Kidney (tissue), 22 donors: Measurements from ENCODE around the gene SERPINB11. TPM values are rescaled to one million over a fixed set of nuclear protein-coding genes. Genes with fewer than 3 reads are reported as not detected.
"Not testable (repeated sequence)": the region's sequence is repeated elsewhere in the genome, so short reads cannot be mapped to it uniquely, and the experiment has no call there.

Experiments used
- DNase-seq, 5 donors: peaks; one replicate each; pipeline ENCODE4 v3.0.0-alpha.2; 2013 to 2020
- FAIRE-seq: peaks from 2 replicates; lab custom pipeline; 2012; peaks lifted over from hg19 to GRCh38; lab: Jason Lieb, UNC
- H3K27ac ChIP-seq, 2 donors: one replicate each; pipeline ENCODE4 v1.7.0; 2013; ENCODE audit warnings: low read depth in 2 of 2, low read length in 2 of 2, inconsistent platforms in 1 of 2
- H3K27me3 ChIP-seq: one replicate; pipeline ENCODE4 v1.7.1; 2013; ENCODE audit warnings: low read length, inconsistent platforms; ENCODE audit not compliant: control insufficient read depth, insufficient read depth
- H3K36me3 ChIP-seq, 3 donors: one replicate each; pipeline versions ENCODE4 v1.7.0 to v1.7.1; 2013; ENCODE audit warnings: low read length in 3 of 3, control low read depth in 1 of 3, inconsistent platforms in 1 of 3; ENCODE audit not compliant: insufficient read depth in 3 of 3, control insufficient read depth in 2 of 3
- H3K4me1 ChIP-seq, 3 donors: one replicate each; pipeline versions ENCODE4 v1.7.0 to v1.7.1; 2013; ENCODE audit warnings: low read length in 3 of 3, inconsistent platforms in 1 of 3, low read depth in 1 of 3; ENCODE audit not compliant: control insufficient read depth in 2 of 3, insufficient read depth in 2 of 3
- H3K4me3 ChIP-seq, 3 donors: one replicate each; pipeline versions ENCODE4 v1.7.0 to v1.8.1; 2013; ENCODE audit warnings: low read length in 3 of 3, control low read depth in 1 of 3, inconsistent platforms in 1 of 3
- H3K9ac ChIP-seq, 3 donors: one replicate each; pipeline versions ENCODE4 v1.7.0 to v1.7.1; 2013; ENCODE audit warnings: low read length in 3 of 3, control low read depth in 1 of 3, inconsistent platforms in 1 of 3
- H3K9me3 ChIP-seq, 3 donors: one replicate each; pipeline versions ENCODE4 v1.7.0 to v1.7.1; 2013; ENCODE audit warnings: low read length in 3 of 3, control low read depth in 1 of 3, inconsistent platforms in 1 of 3; ENCODE audit not compliant: control insufficient read depth in 2 of 3, insufficient read depth in 1 of 3
- CTCF ChIP-seq: IDR thresholded peaks from 3 replicates; pipeline ENCODE4 v1.5.1; 2012; ENCODE audit warnings: mild to moderate bottlenecking, moderate library complexity, borderline replicate concordance; ENCODE audit not compliant: insufficient read depth; ENCODE audit errors: extremely low read depth
- intact Hi-C: fragments of 100-400 bp; cut with DNase I; formaldehyde crosslinking; loops from one replicate; pipeline ENCODE4 v1.11.1; 2022
- long read RNA-seq, 10 donors: library from polyadenylated mRNA in 1 of 10; unstranded in 1 of 10; transcript quantifications; one replicate each; pipeline ENCODE4 v2.0.0 and lab custom pipeline, GENCODE V29; 2021 to 2026
- polyA plus RNA-seq: library from polyadenylated mRNA; stranded (reverse); fragments of 350-450 nt; fragmentation: Illumina TruSeq; extraction: RNeasy Lipid Tissue Mini Kit (QIAGEN cat#74804); gene quantifications from one replicate; pipeline ENCODE4 v1.2.3, GENCODE V29; 2014; ENCODE audit warnings: low read depth, low replicate concordance; ENCODE audit not compliant: insufficient read depth
- total RNA-seq: library from RNA; stranded (reverse); fragmentation: NEBNext Ultra II Directional; extraction: Animal tissue kit (Norgen Biotek cat#: 25700); gene quantifications from one replicate; pipeline ENCODE4 v1.2.1, GENCODE V29; 2021
- donor health status: control.
- donor health status: control.
- donor health status: control.
- donor health status: control.
- donor health status: control.
- donor health status: DM: yes; HTN: yes; CAD: no.
- donor health status: Normal renal cell carcinoma (clear cell type).

The SERPINB11 gene
- total RNA-seq (not detected), polyA plus RNA-seq (not detected)
- long read RNA-seq, donor 1: 0 reads
- long read RNA-seq, donor 2: 0 reads
- long read RNA-seq, donor 3: 0 reads
- long read RNA-seq, donor 4: 0 reads
- long read RNA-seq, donor 5: 0 reads
- long read RNA-seq, donor 6: 0 reads
- long read RNA-seq, donor 7: 0 reads
- long read RNA-seq, donor 8: 0 reads
- long read RNA-seq, donor 9: 0 reads
- long read RNA-seq, donor 10: 0 reads

GRCh38 chr18:63702660-63703059 is at the start of gene SERPINB11:
TSS of gene SERPINB11 (plus strand) at chr18:63702960. CDS start at chr18:63710194, 7,234 bp downstream.
- FAIRE-seq (no peak), DNase-seq (no peak)
- Histone ChIP-seq H3K4me1 (no peaks in the 10 kb centered on the region), H3K4me3 (no peak within 1 kb of the TSS), H3K27ac (no peak within 1 kb of the TSS), H3K9ac (no peak within 1 kb of the TSS), H3K36me3 (no peaks in the 10 kb centered on the region), H3K27me3 (no peaks in the 10 kb centered on the region), H3K9me3 (no peaks in the 10 kb centered on the region)
- no peak for TF ChIP-seq CTCF
- intact Hi-C loops: no loop called here

GRCh38 chr18:63658920-63659319 is 43.8 kb upstream of the SERPINB11 start:
- FAIRE-seq, intact Hi-C loops: not testable (repeated sequence)

GRCh38 chr18:63661750-63662149 is 41.0 kb upstream of the SERPINB11 start, which contains the start of gene SERPINB3:
TSS of gene SERPINB3 (minus strand) at chr18:63661893. CDS start at chr18:63661216, 677 bp downstream.
- H3K36me3 ChIP-seq, H3K9me3 ChIP-seq, DNase-seq, H3K4me3 ChIP-seq, H3K27ac ChIP-seq, H3K9ac ChIP-seq, H3K27me3 ChIP-seq, intact Hi-C loops, H3K4me1 ChIP-seq, FAIRE-seq: not testable (repeated sequence)

More at GRCh38 chr18:63658920-63659319, 43.8 kb upstream of the SERPINB11 start:
- not testable (repeated sequence) for DNase-seq, H3K4me3 ChIP-seq, H3K9ac ChIP-seq, H3K9me3 ChIP-seq, H3K36me3 ChIP-seq, H3K4me1 ChIP-seq, H3K27me3 ChIP-seq, H3K27ac ChIP-seq

GRCh38 chr18:63664571-63664970 is 38.2 kb upstream of the SERPINB11 start:
- no peak overlapping the region for H3K4me3 ChIP-seq
- peaks cover 0 to 2% (median 0%) of the 10 kb centered on the region in 3 donors for H3K9me3 ChIP-seq
- H3K27me3 ChIP-seq: no peaks in the 10 kb centered on the region
- no peaks in the 10 kb centered on the region for H3K4me1 ChIP-seq
- no peak overlapping the region for H3K9ac ChIP-seq
- no peak overlapping the region for H3K27ac ChIP-seq
- no peaks in the 10 kb centered on the region for H3K36me3 ChIP-seq
- intact Hi-C loops: no loop called here
- FAIRE-seq (no peak), DNase-seq (no peak)
- no peak for TF ChIP-seq CTCF
